Activated naive CD8-positive, alpha-beta T cell treated with anti-CD3 and anti-CD28 coated beads, Interleukin-2, amount 50 U/mL, for 16 hours (primary cell): ENCODE results near the gene SLC10A6.
"Not testable (repeated sequence)": the region's sequence is repeated elsewhere in the genome, so short reads cannot be mapped to it uniquely, and the experiment has no call there.

Experiments
- DNase-seq: peaks from one replicate; pipeline ENCODE4 v3.0.0-alpha.2; 2020; ENCODE audit warnings: low read depth, low spot score

Gene SLC10A6, protein sequence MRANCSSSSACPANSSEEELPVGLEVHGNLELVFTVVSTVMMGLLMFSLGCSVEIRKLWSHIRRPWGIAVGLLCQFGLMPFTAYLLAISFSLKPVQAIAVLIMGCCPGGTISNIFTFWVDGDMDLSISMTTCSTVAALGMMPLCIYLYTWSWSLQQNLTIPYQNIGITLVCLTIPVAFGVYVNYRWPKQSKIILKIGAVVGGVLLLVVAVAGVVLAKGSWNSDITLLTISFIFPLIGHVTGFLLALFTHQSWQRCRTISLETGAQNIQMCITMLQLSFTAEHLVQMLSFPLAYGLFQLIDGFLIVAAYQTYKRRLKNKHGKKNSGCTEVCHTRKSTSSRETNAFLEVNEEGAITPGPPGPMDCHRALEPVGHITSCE

DNA sequence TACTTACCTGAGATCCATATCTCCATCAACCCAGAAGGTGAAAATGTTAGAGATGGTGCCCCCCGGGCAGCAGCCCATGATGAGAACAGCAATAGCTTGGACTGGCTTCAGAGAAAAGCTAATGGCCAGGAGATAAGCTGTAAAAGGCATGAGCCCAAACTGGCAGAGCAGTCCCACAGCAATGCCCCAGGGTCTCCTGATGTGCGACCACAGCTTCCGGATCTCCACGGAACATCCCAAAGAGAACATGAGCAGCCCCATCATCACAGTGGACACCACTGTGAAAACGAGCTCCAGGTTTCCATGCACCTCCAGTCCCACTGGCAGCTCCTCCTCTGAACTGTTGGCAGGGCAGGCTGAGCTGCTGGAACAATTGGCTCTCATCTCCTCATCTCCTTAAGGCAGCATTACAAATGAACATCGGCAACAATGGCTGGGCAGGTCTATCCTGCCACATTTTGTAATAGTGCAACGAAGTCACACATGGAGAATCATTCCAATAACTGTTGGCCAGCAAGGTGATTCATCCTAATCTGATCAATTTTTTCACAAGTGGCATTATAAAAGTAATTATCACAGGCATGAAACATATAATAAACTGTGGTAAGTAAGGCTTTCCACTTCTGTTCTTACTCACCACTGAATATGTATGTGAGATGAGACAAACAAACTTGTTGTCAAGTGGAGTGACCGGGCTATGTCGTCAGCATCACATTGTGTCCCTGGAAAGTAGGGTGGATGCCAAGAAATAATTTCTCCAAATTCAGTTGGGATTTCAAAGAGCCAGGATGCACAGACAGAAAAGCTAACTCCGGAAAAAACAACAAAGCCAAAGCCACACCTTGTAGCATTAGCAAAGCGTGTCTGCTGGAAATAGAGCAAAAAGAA lies at the start of gene SLC10A6:
Gene SLC10A6 (minus strand): TSS at position 653 of the 888 bp plus-strand sequence. CDS start 269 bp downstream, at position 384.
- no peak for DNase-seq

DNA sequence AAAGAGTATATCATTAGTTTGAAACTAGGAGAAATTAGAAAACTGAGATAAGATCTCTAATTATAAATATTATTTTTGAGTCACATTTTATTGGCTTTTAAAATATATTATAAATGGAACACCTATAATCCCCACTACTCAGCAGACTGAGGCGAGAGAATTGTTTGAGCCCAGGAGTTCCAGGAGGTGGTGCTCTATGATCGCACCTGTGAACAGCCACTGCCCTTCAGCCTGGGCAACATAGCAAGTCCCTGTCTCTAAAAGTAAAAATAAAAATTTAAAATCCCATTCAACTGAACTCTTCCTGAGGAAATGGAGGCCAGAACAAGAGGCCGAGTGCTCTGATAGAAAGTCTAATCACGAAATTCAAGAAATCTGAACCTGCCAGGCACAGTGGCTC lies 49.4 kb upstream of the SLC10A6 start:
- no peak for DNase-seq

- DNase-seq = no peak
Observed at GRCh38 chr4:86896596-86896995, 47.4 kb upstream of the SLC10A6 start.

DNA sequence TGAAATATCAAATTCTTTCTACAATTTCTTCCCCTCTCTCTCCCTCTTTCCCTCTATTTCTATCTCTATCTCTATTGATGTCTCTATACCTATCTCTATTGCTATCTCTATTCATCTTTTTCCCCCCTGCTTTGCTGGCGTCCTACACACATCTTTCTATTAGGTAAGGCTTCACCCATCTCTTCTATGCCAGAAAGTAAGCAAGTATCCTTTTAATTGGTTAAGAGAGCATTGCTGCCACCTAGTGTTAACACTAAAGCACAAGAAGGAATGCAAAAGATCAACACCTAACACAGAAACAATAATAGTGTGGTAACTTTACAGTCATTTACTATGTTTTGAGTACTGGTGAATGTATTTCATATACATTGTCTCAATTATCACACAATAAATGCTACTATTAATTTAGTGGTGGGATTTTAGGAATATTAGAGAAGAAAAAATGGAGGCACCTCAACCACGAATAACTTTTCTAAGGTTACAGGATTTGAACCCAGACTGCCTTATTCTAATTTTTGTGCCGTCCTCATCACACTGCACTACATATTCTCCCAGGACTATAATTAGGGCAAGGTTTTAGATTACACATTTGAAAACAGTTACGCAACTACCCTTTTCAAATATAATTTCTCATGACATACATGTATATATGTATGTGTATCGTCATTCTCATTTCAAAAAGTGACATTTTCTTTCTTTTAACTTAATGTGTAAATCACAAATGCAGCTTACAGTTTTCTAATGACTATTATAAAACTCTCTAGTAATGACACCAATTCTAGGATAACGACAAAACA lies 46.7 kb upstream of the SLC10A6 start:
- no peak for DNase-seq

DNA sequence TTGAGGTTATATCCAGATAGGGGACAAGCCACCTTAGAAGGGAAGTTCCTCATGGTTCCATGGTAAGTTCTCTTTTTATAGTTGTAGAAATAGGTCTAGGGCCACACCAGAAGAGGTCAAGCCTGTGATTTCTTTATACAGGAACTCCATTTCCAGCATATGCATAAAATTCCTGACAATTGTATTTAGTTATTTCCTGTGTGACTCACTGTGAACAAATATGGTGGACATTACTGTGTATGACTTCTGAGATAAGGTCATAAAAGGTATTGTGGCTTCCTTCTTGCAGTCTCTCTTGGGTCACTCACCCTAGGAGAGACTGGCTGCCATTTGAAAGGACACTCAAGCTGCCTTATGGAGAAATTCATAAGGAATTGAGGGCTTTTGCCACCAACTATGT lies 45.3 kb upstream of the SLC10A6 start:
- no peak for DNase-seq

- no peak for DNase-seq
Observed at GRCh38 chr4:86893136-86893535, 44.0 kb upstream of the SLC10A6 start.

GRCh38 chr4:86892636-86892960 lies 43.4 kb upstream of the SLC10A6 start:
- no peak for DNase-seq

DNA sequence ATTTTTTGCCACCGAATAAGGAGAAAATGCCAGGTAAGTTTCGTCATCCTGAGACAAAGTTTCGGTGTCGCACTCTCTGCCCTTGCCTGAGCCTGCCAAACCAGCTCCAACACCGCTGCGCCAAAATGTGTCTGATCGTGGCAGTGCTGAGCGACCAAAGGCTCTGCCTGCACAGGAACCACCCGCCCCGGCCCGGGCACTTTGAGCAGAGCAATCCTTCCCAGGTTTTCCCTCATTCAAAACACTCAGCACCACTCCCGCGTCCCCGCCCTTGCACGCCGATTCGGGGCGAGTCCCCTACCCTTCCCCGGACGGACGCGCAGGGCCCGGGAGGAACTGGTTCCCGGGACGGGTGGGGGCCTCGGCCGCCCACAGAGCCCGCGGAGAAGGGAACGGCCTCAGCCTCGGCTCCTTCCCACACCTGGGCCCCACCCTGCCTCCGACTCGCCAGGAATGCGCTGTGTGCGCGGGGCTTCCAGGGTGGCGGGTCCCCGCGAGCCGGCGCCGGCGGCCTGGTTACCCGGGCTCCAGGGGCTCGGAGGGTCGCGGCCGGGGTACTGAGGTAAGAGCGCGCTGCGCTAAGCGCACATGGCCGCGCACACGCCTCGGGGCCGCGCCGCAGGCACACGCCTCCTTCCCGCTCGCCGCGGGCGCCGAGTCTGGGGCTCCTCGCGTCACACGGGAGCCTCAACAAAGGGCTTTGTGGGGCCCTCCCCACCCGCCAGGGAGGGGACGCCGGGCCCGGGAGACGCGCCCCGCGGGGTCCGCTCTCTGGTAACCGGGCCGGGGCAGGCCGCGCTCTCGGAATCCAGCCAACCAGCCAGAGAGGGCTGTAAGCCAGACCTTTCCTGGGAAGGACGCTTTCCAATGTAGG lies 42.8 kb upstream of the SLC10A6 start, which contains the start of gene C4orf36:
Gene C4orf36 (minus strand): TSS at position 661 of the 874 bp plus-strand sequence. CDS start 902 bp downstream, outside the sequence.
- DNase-seq = no peak

DNA sequence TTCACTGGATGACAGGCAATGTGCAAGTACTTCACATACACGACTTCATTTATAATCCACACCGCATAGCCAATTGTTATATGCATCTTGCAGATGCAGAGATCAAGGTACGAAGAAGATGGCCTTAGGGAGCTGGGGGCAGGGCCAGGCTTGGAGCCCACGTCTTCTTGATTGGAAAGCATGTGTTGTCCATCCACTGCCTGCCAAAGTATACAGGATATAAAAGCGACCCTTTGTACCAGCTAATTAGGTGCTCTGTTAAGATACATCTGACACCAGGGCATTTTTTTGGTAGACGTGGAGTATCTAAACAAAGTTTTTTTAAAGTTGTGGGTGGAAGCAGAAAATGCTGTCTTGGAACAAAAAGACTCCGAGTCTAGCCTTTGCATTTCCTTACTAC lies 41.6 kb upstream of the SLC10A6 start:
- no peak for DNase-seq

DNA sequence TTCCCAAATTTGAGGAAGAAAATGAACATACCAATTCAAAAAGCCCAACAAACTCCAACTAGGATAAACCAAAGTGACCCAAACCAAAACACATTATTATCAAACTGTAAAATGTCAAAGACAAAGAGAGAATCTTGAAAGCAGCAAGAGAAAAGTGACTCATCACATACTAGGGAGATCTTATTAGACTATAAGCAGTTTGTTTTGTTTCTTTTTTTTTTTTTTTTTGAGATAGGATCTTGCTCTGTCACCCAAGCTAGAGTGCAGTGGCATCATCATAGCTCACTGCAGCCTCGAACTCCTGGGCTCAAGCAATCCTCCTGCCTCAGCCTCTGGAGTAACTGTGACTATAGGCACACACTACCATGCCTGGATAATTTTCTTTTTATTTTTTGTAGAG lies 30.5 kb upstream of the SLC10A6 start:
- DNase-seq = no peak

GRCh38 chr4:86878640-86879039 lies 29.5 kb upstream of the SLC10A6 start:
- no peak for DNase-seq

- DNase-seq = no peak
Observed at GRCh38 chr4:86876894-86877685, 27.9 kb upstream of the SLC10A6 start.

DNA sequence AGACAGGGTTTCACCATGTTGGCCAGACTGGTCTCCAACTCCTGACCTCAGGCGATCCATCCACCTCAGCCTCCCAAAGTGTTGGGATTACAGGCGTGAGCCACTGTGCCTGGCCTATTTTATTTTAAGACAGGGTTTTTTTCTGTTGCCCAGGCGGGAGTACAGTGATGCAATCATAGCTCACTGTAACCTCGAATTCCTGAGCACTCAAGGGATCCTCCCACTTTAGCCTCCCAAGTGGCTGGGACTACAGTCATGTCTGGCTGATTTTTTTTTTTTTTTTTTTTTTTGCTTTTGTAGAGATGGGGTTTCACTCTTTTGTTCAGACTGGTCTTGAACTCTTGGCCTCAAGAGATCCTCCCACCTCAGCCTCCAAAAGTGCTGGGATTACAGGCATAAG lies 26.3 kb upstream of the SLC10A6 start:
- DNase-seq = not testable (repeated sequence)

GRCh38 chr4:86872135-86872534 lies 23.0 kb upstream of the SLC10A6 start:
- DNase-seq = no peak

GRCh38 chr4:86870442-86871069 lies 21.4 kb upstream of the SLC10A6 start:
- DNase-seq = no peak

GRCh38 chr4:86857341-86858052 lies 8.3 kb upstream of the SLC10A6 start:
- no peak for DNase-seq

DNA sequence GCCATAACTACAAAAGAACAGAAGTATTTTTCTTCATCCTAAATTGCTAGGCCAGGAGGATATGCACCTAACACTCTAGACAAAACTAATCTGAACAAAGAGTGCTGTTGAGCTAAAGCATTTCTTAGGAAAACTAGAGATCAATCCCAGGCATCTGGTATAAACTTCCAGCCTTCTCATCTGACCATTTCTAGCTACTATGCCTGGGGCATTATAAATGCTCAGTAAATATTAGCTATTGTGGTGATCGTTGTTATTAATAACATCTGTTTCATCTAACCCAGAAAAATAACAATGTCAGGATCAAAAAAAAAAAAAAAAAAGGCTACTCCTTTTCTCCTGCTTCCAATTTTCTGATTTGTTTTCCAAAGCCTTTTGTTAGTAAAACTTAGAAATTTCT lies 7.7 kb upstream of the SLC10A6 start:
- no peak for DNase-seq

- DNase-seq = no peak
Observed at GRCh38 chr4:86855572-86855971, 6.4 kb upstream of the SLC10A6 start.

DNA sequence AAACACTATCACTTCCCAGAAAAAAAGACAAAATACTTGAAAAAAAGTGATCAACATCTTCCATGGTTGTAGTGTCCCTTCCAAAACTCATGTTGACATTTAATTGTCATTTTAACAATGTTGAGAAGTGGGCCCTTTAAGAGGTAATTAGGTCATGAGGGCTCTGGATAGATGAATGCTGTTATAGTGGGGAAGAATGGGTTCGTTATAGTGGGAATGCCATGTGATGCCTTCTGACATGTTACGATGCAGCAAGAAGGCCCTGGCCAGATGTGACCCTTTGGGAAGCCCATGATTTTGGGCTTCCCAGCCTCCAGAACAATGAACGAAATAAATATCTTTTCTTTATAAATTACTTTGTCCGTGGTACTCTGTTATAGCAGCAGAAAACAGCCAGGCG lies 4.0 kb upstream of the SLC10A6 start:
- DNase-seq = no peak
